Keratinocyte (primary cell): Measurements from ENCODE around the gene GPBAR1.

Source experiments
- CTCF ChIP-seq, 3 experiments: IDR thresholded peaks in 1 of 3; conservative IDR thresholded peaks in 1 of 3; optimal IDR thresholded peaks in 1 of 3; 2 replicates in 2 of 3; 3 replicates in 1 of 3; pipeline versions ENCODE3 to v1.5.1; 2011; ENCODE audit warnings: low read length in 3 of 3, mild to moderate bottlenecking in 3 of 3, moderate library complexity in 2 of 3, control low read depth in 1 of 3, inconsistent platforms in 1 of 3; ENCODE audit not compliant: insufficient read depth in 2 of 3; ENCODE audit errors: extremely low read depth in 1 of 3
- EZH2 ChIP-seq: IDR thresholded peaks from one replicate; pipeline ENCODE4 v1.6.1; 2012; ENCODE audit warnings: inconsistent platforms, mild to moderate bottlenecking, low read length, moderate library complexity

DNA sequence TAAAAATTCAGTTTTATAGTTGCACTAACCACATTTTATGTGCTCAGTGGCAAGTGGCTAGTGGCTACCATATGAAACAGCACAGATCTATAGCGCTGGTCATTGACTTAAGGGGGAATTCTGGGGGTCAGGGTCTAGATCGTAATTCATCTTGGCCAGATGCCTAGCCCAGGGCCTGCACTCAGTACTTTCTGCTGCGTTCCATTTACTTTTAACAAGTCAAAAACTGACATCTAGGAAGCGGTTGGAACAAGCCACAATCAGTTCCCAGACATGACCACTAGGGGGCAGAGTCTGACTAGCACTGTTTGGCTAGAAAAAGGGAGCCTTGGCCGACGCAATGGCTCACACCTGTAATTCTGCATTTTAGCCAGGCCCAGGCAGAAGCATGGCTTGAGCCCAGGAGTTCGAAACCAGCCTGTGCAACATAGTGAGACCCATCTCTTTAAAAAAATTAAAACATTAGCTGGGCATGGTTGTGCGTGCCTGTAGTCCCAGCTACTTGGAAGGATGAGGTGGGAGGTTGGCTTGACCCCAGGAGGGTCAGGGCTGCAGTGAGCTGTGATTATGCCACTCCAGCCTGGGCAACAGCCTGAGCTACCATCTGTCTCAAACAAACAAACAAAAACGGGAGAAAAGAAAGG lies 40.5 kb downstream of the GPBAR1 start:
- TF ChIP-seq CTCF (optimal IDR thresholded peaks at IDR 0.05 in 1 of 3, IDR thresholded peaks at IDR 0.05 in 1 of 3, conservative IDR thresholded peaks at IDR 0.05 in 1 of 3; ENCODE audit: extremely low read depth in 1 of 3, insufficient read depth in 2 of 3, low read length in 3 of 3): peak; percentile 86 to 95 (median 90)
- TF ChIP-seq EZH2: no peak
